Gastrocnemius medialis (tissue), 4 donors: Measurements from ENCODE around the gene SLC35F5. TPM values are rescaled to one million over a fixed set of nuclear protein-coding genes. Genes with fewer than 3 reads are reported as not detected.
"Not testable (repeated sequence)": the region's sequence is repeated elsewhere in the genome, so short reads cannot be mapped to it uniquely, and the experiment has no call there.

ENCODE experiments used
- ATAC-seq, 2 donors: fragments of 150-250 bp; one replicate each; pipeline ENCODE4 v1.9.1; 2016
- DNase-seq, 2 donors: peaks; one replicate each; pipeline ENCODE4 v3.0.0-alpha.2; 2019
- H3K27ac ChIP-seq, 4 donors: fragments of 200-600 bp; sonication (generic); 1 replicate in 1 of 4; 2 replicates in 3 of 4; pipeline ENCODE4 v1.5.1; 2016 to 2018; ENCODE audit warnings: mild to moderate bottlenecking in 2 of 4, moderate library complexity in 1 of 4
- H3K27me3 ChIP-seq, 3 donors: fragments of 200-600 bp; sonication (generic) in 2 of 3; 1 replicate in 1 of 3; 2 replicates in 2 of 3; pipeline versions ENCODE4 v1.5.1 to v1.6.0; 2016 to 2019; ENCODE audit warnings: mild to moderate bottlenecking in 1 of 3, moderate library complexity in 1 of 3
- H3K36me3 ChIP-seq, 2 donors: fragments of 200-600 bp; sonication (generic) in 1 of 2; one replicate each; pipeline ENCODE4 v1.5.1; 2017 to 2018
- H3K4me1 ChIP-seq, 2 donors: fragments of 200-600 bp; sonication (generic) in 1 of 2; one replicate each; pipeline ENCODE4 v1.5.1; 2016 to 2017; ENCODE audit warnings: mild to moderate bottlenecking in 2 of 2
- H3K4me3 ChIP-seq, 4 donors: fragments of 200-600 bp; sonication (generic) in 3 of 4; 1 replicate in 1 of 4; 2 replicates in 3 of 4; pipeline ENCODE4 v1.5.1; 2016 to 2019; ENCODE audit warnings: mild to moderate bottlenecking in 2 of 4
- H3K9me3 ChIP-seq, 3 donors: fragments of 200-600 bp; sonication (generic) in 2 of 3; 1 replicate in 1 of 3; 2 replicates in 2 of 3; pipeline ENCODE4 v1.5.1; 2016 to 2019
- CTCF ChIP-seq, 5 experiments: fragments of 450-650 bp in 3 of 5; fragments of 200-600 bp in 2 of 5; sonication (generic) in 2 of 5; IDR thresholded peaks in 4 of 5; conservative IDR thresholded peaks in 1 of 5; 1 replicate in 4 of 5; 2 replicates in 1 of 5; pipeline ENCODE4 v1.5.1; 2016 to 2019; ENCODE audit warnings: antibody characterized with exemption in 5 of 5, mild to moderate bottlenecking in 3 of 5, moderate library complexity in 3 of 5
- POLR2A ChIP-seq, 2 donors: fragments of 450-650 bp; IDR thresholded peaks; one replicate each; pipeline ENCODE4 v1.6.1; 2017; ENCODE audit warnings: antibody characterized with exemption in 2 of 2, mild to moderate bottlenecking in 2 of 2, moderate library complexity in 2 of 2
- in situ Hi-C, 4 donors: fragments of 200-750 bp; cut with MboI; loops; one replicate each; pipeline versions ENCODE4 v1.15.0 to v1.8.0; 2017; ENCODE audit warnings: low sequenced_read_pairs in 4 of 4
- intact Hi-C: fragments of 100-400 bp; cut with DNase I; formaldehyde crosslinking; loops from one replicate; pipeline ENCODE4 v1.15.1; 2023; ENCODE audit warnings: low total_unique reads
- total RNA-seq, 4 donors: library from RNA; depleted of rRNA; stranded (reverse); fragments of >200 nt; gene quantifications; one replicate each; pipeline versions ENCODE4 v1.1.0 to v1.2.3, GENCODE V29; 2016

Gene SLC35F5
- total RNA-seq, 4 donors from 2014 or later, result 31.4 to 62.6 (median 49.3) TPM

- in situ Hi-C loops, result no loop called here
- no peaks in the 10 kb centered on the region for H3K4me1 ChIP-seq
- H3K27me3 ChIP-seq, result no peaks in the 10 kb centered on the region
- no peaks in the 10 kb centered on the region for H3K9me3 ChIP-seq
- DNase-seq (no peak), ATAC-seq (no peak)
- no peak overlapping the region for H3K27ac ChIP-seq
- intact Hi-C loops, result no loop called here
- no peak for TF ChIP-seq CTCF (IDR thresholded peaks at IDR 0.05 in 4 of 5, conservative IDR thresholded peaks at IDR 0.05 in 1 of 5)
- no peak for TF ChIP-seq POLR2A (IDR thresholded peaks at IDR 0.05)
- H3K4me3 ChIP-seq, result no peak overlapping the region
- H3K36me3 ChIP-seq, result peaks cover 0 to 7% of the 10 kb centered on the region in 2 donors
These were observed 52.8 kb downstream of the SLC35F5 start for GRCh38 chr2:113703386-113704299.

- ATAC-seq, result no peak
These were observed 56.1 kb downstream of the SLC35F5 start for GRCh38 chr2:113700186-113700841.

GRCh38 chr2:113698892-113699447, 57.5 kb downstream of the SLC35F5 start:
- DNase-seq (no peak), ATAC-seq (no peak)
- intact Hi-C loops, result no loop called here
- Histone ChIP-seq H3K27me3 (no peaks in the 10 kb centered on the region), H3K36me3 (no peaks in the 10 kb centered on the region), H3K27ac (no peak overlapping the region), H3K4me3 (no peak overlapping the region), H3K9me3 (no peaks in the 10 kb centered on the region), H3K4me1 (no peaks in the 10 kb centered on the region)
- TF ChIP-seq CTCF (IDR thresholded peaks at IDR 0.05 in 4 of 5, conservative IDR thresholded peaks at IDR 0.05 in 1 of 5) (no peak), POLR2A (IDR thresholded peaks at IDR 0.05) (no peak)
- in situ Hi-C loops, result no loop called here

More at GRCh38 chr2:113700186-113700841, 56.1 kb downstream of the SLC35F5 start:
- DNase-seq, result no peak
- H3K36me3 ChIP-seq, result peaks cover 0 to 7% of the 10 kb centered on the region in 2 donors
- H3K27ac ChIP-seq, result no peak overlapping the region
- intact Hi-C loops (no loop called here), in situ Hi-C loops (no loop called here)
- no peaks in the 10 kb centered on the region for H3K27me3 ChIP-seq
- H3K9me3 ChIP-seq, result no peaks in the 10 kb centered on the region
- TF ChIP-seq POLR2A (IDR thresholded peaks at IDR 0.05) (no peak), CTCF (IDR thresholded peaks at IDR 0.05 in 4 of 5, conservative IDR thresholded peaks at IDR 0.05 in 1 of 5) (peak in 2 of 5 experiments; percentile 8 to 22)
- no peak overlapping the region for H3K4me3 ChIP-seq
- H3K4me1 ChIP-seq, result no peaks in the 10 kb centered on the region

GRCh38 chr2:113698251-113698650, 58.2 kb downstream of the SLC35F5 start:
- H3K27me3 ChIP-seq, H3K9me3 ChIP-seq, DNase-seq, H3K4me1 ChIP-seq, H3K4me3 ChIP-seq, in situ Hi-C loops, intact Hi-C loops, ATAC-seq, H3K36me3 ChIP-seq, H3K27ac ChIP-seq: not testable (repeated sequence)

- intact Hi-C loops, result no loop called here
- DNase-seq (no peak), ATAC-seq (no peak)
- in situ Hi-C loops, result no loop called here
- H3K36me3 ChIP-seq, result no peaks in the 10 kb centered on the region
- no peaks in the 10 kb centered on the region for H3K9me3 ChIP-seq
- no peaks in the 10 kb centered on the region for H3K27me3 ChIP-seq
- no peak overlapping the region for H3K4me3 ChIP-seq
- H3K27ac ChIP-seq, result no peak overlapping the region
- H3K4me1 ChIP-seq, result no peaks in the 10 kb centered on the region
- TF ChIP-seq POLR2A (IDR thresholded peaks at IDR 0.05) (no peak), CTCF (IDR thresholded peaks at IDR 0.05 in 4 of 5, conservative IDR thresholded peaks at IDR 0.05 in 1 of 5) (no peak)
These were observed 58.9 kb downstream of the SLC35F5 start for GRCh38 chr2:113697516-113697915.
